ENCODE measurements around the gene INTS14. TPM values are rescaled to one million over a fixed set of nuclear protein-coding genes. Genes with fewer than 3 reads are reported as not detected.
A peak's percentile ranks its signal among the peaks of the same experiment; 100 is the strongest.

The INTS14 gene
- total and polyA plus RNA-seq, 11 donors, result 5.7 to 19.3 (median 15.1) TPM

- Histone ChIP-seq H3K36me3 (no peaks in the 10 kb centered on the region), H3K4me3 (peak overlapping the region; percentile 54 to 97 (median 83)), H3K4me1 (peaks cover 0 to 32% (median 14%) of the 10 kb centered on the region in 12 donors), H3K9me3 (no peaks in the 10 kb centered on the region), H3K27me3 (no peaks in the 10 kb centered on the region), H3K27ac (peak overlapping the region in 10 of 12 donors; percentile 52 to 81 (median 76))
- DNase-seq (no peak), ATAC-seq (peak in 1 of 4 donors; percentile 4)
- intact Hi-C loops (cut with DNase I), result loop anchor here in 1 of 10 donors (2.0 kb wide), 1 partner anchor 81 kb away; the partner anchor contains the start of gene INTS14
- 51 to 60% (median 55%) methylated on average over 13 of the region's 13 CpGs for WGBS, 4 donors
- TF ChIP-seq, protein P1, sequence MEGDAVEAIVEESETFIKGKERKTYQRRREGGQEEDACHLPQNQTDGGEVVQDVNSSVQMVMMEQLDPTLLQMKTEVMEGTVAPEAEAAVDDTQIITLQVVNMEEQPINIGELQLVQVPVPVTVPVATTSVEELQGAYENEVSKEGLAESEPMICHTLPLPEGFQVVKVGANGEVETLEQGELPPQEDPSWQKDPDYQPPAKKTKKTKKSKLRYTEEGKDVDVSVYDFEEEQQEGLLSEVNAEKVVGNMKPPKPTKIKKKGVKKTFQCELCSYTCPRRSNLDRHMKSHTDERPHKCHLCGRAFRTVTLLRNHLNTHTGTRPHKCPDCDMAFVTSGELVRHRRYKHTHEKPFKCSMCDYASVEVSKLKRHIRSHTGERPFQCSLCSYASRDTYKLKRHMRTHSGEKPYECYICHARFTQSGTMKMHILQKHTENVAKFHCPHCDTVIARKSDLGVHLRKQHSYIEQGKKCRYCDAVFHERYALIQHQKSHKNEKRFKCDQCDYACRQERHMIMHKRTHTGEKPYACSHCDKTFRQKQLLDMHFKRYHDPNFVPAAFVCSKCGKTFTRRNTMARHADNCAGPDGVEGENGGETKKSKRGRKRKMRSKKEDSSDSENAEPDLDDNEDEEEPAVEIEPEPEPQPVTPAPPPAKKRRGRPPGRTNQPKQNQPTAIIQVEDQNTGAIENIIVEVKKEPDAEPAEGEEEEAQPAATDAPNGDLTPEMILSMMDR (IDR thresholded peaks at IDR 0.05), result no peak
- TF ChIP-seq POLR2A (IDR thresholded peaks at IDR 0.05), result no peak
Observed at GRCh38 chr15:65529762-65530317, 81.1 kb downstream of the INTS14 start.

Other genes starting within 250 kb of the INTS14 start
- under 1 TPM in 3 of 9 donors, not detected in 6; 0.09 to 0.33 (median 0.22) TPM for gene IGDCC3, start 233.1 kb downstream of the INTS14 start, total RNA-seq
- gene IGDCC3, start 233.1 kb downstream of the INTS14 start, polyA plus RNA-seq, result under 1 TPM in 1 of 2 donors, not detected in 1; 0.07 TPM
- 1 to 10 TPM in 4 of 9 donors, under 1 TPM in 5; 0.25 to 2.7 (median 0.75) TPM for gene IGDCC4, start 188.2 kb downstream of the INTS14 start, total RNA-seq
- gene IGDCC4, start 188.2 kb downstream of the INTS14 start, polyA plus RNA-seq, result under 1 TPM; 0.22 to 0.80 TPM
- gene DPP8, start 93.4 kb downstream of the INTS14 start, total RNA-seq, result 10 to 100 TPM; 34.9 to 44.5 (median 39.5) TPM
- gene DPP8, start 93.4 kb downstream of the INTS14 start, polyA plus RNA-seq, result 10 to 100 TPM in 1 of 2 donors, 1 to 10 TPM in 1; 10.0 to 22.0 TPM
- gene HACD3, start 80.7 kb downstream of the INTS14 start, total RNA-seq, result 10 to 100 TPM in 4 of 9 donors, 1 to 10 TPM in 5; 6.2 to 16.7 (median 9.8) TPM
- 10 to 100 TPM in 1 of 2 donors, 1 to 10 TPM in 1; 3.2 to 11.2 TPM for gene HACD3, start 80.7 kb downstream of the INTS14 start, polyA plus RNA-seq
- gene SLC24A1, start 10.8 kb upstream of the INTS14 start, total RNA-seq, result 1 to 10 TPM in 8 of 9 donors, under 1 TPM in 1; 0.74 to 6.3 (median 2.2) TPM
- 1 to 10 TPM; 1.0 to 1.4 TPM for gene SLC24A1, start 10.8 kb upstream of the INTS14 start, polyA plus RNA-seq
- gene DENND4A, start 181.2 kb upstream of the INTS14 start, total RNA-seq, result 10 to 100 TPM; 11.7 to 26.6 (median 15.7) TPM
- 1 to 10 TPM; 2.7 to 5.4 TPM for gene DENND4A, start 181.2 kb upstream of the INTS14 start, polyA plus RNA-seq

All from heart left ventricle (tissue), 16 donors.